NOMO-1 (cell line): ENCODE data around the gene WDFY2.

Experiments used
- DNase-seq, 2 experiments: peaks; one replicate each; lab custom pipeline; 2025; ENCODE audit not compliant: unreplicated experiment in 2 of 2; lab: John Stamatoyannopoulos, UW

WDFY2 gene

GRCh38 chr13:51783428-51784094 lies 199.3 kb downstream of the WDFY2 start:
- no peak for DNase-seq

- DNase-seq = no peak
Observed at GRCh38 chr13:51784097-51784496, 199.8 kb downstream of the WDFY2 start.

GRCh38 chr13:51785712-51786424 lies 201.6 kb downstream of the WDFY2 start:
- no peak for DNase-seq

- DNase-seq = no peak
Observed at GRCh38 chr13:51786425-51787265, 202.4 kb downstream of the WDFY2 start.

DNA sequence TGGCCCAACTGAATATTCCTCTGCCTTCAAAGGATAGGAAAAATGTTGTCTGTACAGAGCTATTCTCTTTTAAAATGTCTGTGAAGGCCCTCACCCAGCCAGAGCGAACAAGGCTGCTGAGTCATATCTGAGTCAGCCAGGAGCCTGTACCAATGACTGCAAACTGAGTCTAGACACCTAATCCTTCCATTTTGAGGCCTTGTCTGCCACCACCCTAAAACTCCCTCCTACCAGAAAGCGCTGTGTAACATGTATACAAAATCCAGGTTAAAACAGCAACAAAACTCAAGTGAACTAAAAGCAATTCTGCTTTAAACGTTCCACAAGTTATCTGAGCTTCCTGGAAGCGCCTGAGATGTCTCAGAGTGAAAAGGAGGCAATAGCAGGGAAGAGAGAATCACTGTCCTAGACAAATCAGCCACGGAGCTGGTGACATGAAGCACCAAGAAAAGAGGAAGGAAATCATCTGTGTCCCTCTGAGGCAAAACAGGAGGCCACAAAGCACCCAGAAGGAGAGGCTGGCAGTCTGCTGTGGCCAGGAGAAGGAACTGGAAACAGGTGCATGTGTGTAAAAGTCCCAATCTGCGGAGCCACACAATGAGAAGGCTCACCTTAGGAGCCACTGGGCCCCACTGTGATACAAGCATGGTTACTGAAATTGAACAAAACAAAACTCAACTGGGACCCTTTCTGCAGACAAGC lies 209.5 kb downstream of the WDFY2 start:
- peak; percentile 82 to 90 for DNase-seq

GRCh38 chr13:51794964-51795363 lies 210.7 kb downstream of the WDFY2 start:
- DNase-seq = no peak

DNA sequence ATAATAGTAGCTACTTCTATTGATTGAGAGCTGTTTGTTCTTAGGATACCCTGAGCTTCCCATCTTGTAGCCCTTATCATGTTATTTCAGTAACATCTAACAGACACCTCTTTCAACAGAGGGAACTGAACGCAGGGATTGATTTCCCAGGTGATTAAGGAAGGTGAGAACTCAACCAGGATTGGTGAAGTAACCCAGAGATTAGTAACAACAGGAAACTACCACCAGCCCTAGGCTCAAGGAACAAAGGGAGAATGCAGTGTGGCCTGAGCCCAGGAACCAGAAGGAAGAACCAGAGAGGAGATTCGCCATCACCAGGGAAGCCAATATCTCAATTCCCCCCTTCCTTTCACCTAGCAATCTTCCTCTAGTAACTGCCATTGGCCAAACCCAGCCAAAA lies 211.2 kb downstream of the WDFY2 start:
- DNase-seq = no peak

DNA sequence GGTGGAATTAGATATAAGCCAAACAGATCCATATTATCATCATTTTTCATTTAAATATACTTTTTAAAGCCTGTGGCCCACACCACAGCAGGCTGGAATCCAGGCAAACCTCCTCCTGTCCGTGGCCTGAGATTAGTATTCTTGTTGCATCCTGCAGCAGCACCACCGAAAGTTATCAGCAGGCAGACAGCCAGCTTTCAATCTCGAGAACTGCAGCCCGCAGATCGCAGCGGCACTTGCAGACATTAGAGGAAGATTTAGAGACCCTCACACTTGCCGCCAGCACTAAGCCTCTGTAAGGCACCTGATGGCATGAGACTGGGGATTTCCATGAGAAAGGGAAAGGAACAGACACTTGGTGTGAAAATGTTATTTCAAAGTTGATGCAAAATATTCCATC lies 212.3 kb downstream of the WDFY2 start:
- DNase-seq = no peak

DNA sequence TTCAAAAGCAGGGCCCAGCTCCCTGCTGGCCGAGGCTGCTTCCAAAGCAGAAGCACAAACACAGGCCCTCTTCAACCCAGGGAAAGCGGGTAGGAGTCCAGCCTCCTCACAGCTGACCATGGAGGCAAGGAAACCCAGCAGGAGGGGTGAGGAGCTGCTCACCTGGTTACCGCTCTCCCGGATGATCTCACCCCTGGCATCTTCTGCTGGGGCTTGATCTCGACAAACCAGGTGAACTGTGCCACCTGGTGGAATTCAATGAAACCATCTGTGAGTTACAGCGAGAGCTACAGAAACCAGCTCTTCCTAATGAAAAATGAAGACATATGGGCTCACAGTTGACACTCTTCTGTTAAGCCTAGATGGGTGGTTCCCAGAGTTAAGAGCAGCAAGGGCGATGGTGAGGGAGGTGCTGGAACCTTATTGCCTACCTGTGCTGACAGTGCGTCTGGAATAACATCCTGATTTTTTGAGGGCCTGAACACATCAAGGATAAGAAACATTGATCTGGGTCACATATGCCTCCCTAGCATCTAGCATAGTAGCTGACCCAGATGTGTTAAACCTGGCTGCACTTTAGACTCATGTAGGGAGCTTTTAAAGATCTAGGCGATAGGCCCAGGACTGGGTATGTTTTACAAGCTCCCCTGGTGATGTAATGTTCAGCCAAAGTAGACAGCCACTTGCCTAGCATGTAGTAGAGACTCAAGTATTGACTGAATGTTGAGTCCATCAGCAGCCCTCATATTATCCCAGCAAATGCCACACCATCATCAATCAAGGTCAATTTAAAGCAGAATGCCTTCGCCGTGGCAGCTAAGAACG lies 213.6 kb downstream of the WDFY2 start:
- peak in 1 of 2 experiments; percentile 6 for DNase-seq

GRCh38 chr13:51799261-51799660 lies 215.0 kb downstream of the WDFY2 start:
- no peak for DNase-seq

- DNase-seq = no peak
Observed at GRCh38 chr13:51800486-51800885, 216.2 kb downstream of the WDFY2 start.

DNA sequence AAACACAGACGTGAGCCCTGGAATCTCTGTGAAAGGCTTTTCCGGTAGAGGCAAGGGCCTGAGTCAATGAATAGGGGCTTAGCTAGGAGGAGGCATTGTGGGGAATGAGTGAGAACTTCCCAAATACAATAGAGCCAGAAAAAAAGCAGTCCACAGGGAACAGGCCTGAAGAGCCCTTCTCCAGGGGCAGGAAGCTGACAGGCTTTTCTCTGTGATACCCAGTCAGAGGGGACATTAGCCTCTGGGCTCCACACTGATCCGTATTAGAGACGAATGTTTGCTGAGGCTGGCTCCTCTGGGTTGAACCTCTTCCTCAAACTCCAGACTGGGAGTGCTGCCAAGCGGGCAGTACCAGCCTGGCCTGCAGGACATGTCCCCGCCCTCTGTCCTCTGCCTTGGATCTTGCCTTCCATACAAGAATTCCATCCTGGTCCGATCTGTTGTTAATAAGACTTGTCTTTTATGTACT lies 217.4 kb downstream of the WDFY2 start:
- DNase-seq = no peak

- no peak for DNase-seq
Observed at GRCh38 chr13:51802631-51803418, 218.6 kb downstream of the WDFY2 start.

- peak; percentile 74 to 93 for DNase-seq
Observed at GRCh38 chr13:51803422-51804294, 219.4 kb downstream of the WDFY2 start, which contains the start of gene DHRS12. Gene DHRS12, minus strand, starts transcription at chr13:51804163. Its CDS starts 4,504 bp downstream, at chr13:51799659.

GRCh38 chr13:51804295-51805172 lies 220.3 kb downstream of the WDFY2 start:
- peak in 1 of 2 experiments; percentile 43 for DNase-seq

- DNase-seq = no peak
Observed at GRCh38 chr13:51805313-51805712, 221.1 kb downstream of the WDFY2 start.

DNA sequence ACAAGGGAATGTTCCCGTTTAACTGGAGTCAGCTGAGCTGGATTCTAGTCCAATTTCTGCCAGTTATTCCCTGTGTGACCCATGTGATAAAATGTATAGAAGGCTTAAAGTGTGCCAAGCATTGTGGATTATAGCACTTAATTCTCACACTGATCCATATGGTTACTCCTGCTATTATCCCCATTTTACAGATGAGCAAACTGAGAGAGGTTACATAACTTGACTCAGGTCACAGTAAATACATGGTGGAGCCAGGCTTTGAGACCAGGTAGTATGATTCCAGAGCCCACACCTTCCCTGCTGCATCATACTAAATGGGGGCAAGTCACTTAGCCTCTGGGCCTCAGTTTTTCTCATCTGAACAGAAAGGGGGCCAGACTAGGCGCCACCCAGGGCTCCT lies 221.7 kb downstream of the WDFY2 start:
- DNase-seq = no peak
